Activated CD8-positive, alpha-beta T cell treated with anti-CD3 and anti-CD28 coated beads for 36 hours (primary cell): ENCODE data around the gene ALKBH7. TPM values are rescaled to one million over a fixed set of nuclear protein-coding genes. Genes with fewer than 3 reads are reported as not detected.

ENCODE experiments used
- ATAC-seq: fragments of 200-7000 bp; cut with Tn5 transposase; one replicate; pipeline ENCODE4 v1.10.0; 2021; ENCODE audit warnings: mild to moderate bottlenecking, moderate library complexity
- CTCF ChIA-PET: fragments of 350-600 bp; sonication (Branson Sonifier 250); formaldehyde crosslinking; loops from one replicate; lab custom pipeline; 2021; ENCODE audit warnings: antibody characterized with exemption; lab: Charles Lee
- POLR2A ChIA-PET: fragments of 350-600 bp; sonication (Branson Sonifier 250); formaldehyde crosslinking; loops from one replicate; lab custom pipeline; 2021; ENCODE audit warnings: antibody characterized with exemption; lab: Charles Lee
- DNase-seq: peaks from one replicate; pipeline ENCODE4 v3.0.0-alpha.2; 2020
- H3K27ac Mint-ChIP-seq: one replicate; pipeline ENCODE4 v1.8.0; 2021; ENCODE audit warnings: mild to moderate bottlenecking, mixed read lengths
- H3K27me3 Mint-ChIP-seq: one replicate; pipeline ENCODE4 v1.8.0; 2021; ENCODE audit warnings: mixed read lengths
- H3K36me3 Mint-ChIP-seq: one replicate; pipeline ENCODE4 v1.8.0; 2021; ENCODE audit warnings: low read depth, mixed read lengths
- H3K4me1 Mint-ChIP-seq: one replicate; pipeline ENCODE4 v1.8.0; 2021; ENCODE audit warnings: low read depth, mixed read lengths
- H3K4me3 Mint-ChIP-seq: one replicate; pipeline ENCODE4 v1.8.0; 2021; ENCODE audit warnings: mild to moderate bottlenecking, moderate library complexity, mixed read lengths
- H3K9me3 Mint-ChIP-seq: one replicate; pipeline ENCODE4 v1.8.0; 2021; ENCODE audit warnings: mixed read lengths
- intact Hi-C: fragments of 100-400 bp; cut with micrococcal nuclease; formaldehyde crosslinking; loops from one replicate; pipeline ENCODE4 v1.10.0; 2022
- total RNA-seq, 2 experiments: library from RNA; stranded (reverse); gene quantifications; one replicate each; pipeline ENCODE4 v1.2.3, GENCODE V29; 2021
- TF ChIP-seq, protein P1 (sequence below): fragments of 200-600 bp; IDR thresholded peaks from one replicate; pipeline ENCODE4 v1.8.0; 2022; ENCODE audit warnings: antibody characterized with exemption, mild to moderate bottlenecking

Gene ALKBH7
- total RNA-seq, 2 experiments from 2014 or later: 34.9 to 40.1 TPM

DNA sequence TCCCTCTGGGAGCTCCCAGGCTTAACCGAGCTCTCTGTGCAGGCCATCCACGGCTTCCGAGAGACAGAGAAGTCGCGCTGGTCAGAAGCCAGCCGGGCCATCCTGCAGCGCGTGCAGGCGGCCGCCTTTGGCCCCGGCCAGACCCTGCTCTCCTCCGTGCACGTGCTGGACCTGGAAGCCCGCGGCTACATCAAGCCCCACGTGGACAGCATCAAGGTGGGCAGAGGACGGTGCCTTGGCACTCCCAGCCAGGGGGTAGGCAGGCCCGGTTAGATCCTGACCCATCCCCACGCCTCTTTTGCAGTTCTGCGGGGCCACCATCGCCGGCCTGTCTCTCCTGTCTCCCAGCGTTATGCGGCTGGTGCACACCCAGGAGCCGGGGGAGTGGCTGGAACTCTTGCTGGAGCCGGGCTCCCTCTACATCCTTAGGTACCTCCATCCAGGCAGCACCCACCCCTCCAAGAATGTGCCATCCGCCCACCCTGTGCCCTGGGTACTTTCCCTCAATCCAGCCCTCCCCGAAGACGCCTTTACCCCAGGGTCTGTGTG is 1.6 kb downstream of the ALKBH7 start:
- TF ChIP-seq, protein P1, sequence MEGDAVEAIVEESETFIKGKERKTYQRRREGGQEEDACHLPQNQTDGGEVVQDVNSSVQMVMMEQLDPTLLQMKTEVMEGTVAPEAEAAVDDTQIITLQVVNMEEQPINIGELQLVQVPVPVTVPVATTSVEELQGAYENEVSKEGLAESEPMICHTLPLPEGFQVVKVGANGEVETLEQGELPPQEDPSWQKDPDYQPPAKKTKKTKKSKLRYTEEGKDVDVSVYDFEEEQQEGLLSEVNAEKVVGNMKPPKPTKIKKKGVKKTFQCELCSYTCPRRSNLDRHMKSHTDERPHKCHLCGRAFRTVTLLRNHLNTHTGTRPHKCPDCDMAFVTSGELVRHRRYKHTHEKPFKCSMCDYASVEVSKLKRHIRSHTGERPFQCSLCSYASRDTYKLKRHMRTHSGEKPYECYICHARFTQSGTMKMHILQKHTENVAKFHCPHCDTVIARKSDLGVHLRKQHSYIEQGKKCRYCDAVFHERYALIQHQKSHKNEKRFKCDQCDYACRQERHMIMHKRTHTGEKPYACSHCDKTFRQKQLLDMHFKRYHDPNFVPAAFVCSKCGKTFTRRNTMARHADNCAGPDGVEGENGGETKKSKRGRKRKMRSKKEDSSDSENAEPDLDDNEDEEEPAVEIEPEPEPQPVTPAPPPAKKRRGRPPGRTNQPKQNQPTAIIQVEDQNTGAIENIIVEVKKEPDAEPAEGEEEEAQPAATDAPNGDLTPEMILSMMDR: no peak
- POLR2A ChIA-PET: interaction anchor here (3.8 kb wide), 1 partner anchor 12 kb away, joined by 20 read pairs; the partner anchor contains the start of gene CLPP
- H3K4me3 Mint-ChIP-seq: no peak overlapping the region
- peaks cover 5% of the 10 kb centered on the region for H3K36me3 Mint-ChIP-seq
- ATAC-seq (no peak), DNase-seq (no peak)
- intact Hi-C loops: no loop called here
- no peaks in the 10 kb centered on the region for H3K9me3 Mint-ChIP-seq
- CTCF ChIA-PET: interaction anchor here (0.6 kb wide), 1 partner anchor 1059 kb away, joined by 3 read pairs; no protein-coding TSS in a partner anchor
- peaks cover 12% of the 10 kb centered on the region for H3K4me1 Mint-ChIP-seq
- H3K27me3 Mint-ChIP-seq: no peaks in the 10 kb centered on the region
- no peak overlapping the region for H3K27ac Mint-ChIP-seq

- Mint-ChIP-seq H3K4me3 (no peak overlapping the region), H3K9me3 (no peaks in the 10 kb centered on the region), H3K36me3 (peaks cover 9% of the 10 kb centered on the region), H3K27ac (no peak overlapping the region), H3K4me1 (peaks cover 10% of the 10 kb centered on the region), H3K27me3 (no peaks in the 10 kb centered on the region)
- TF ChIP-seq, protein P1: no peak
- CTCF ChIA-PET: interaction anchor here (0.9 kb wide), 1 partner anchor 18 kb away, joined by 3 read pairs; no protein-coding TSS in a partner anchor
- DNase-seq: no peak
- POLR2A ChIA-PET: no interaction called here
- intact Hi-C loops: no loop called here
- no peak for ATAC-seq
Measured at GRCh38 chr19:6374711-6375410, 2.3 kb downstream of the ALKBH7 start.

- peaks cover 10% of the 10 kb centered on the region for H3K4me1 Mint-ChIP-seq
- H3K4me3 Mint-ChIP-seq: no peak within 1 kb of the TSS
- CTCF ChIA-PET: interaction anchor here (0.9 kb wide), 1 partner anchor 18 kb away, joined by 3 read pairs; no protein-coding TSS in a partner anchor
Measured at GRCh38 chr19:6375411-6376010, 2.9 kb downstream of the ALKBH7 start, which contains the start of gene PSPN. PSPN (minus strand) TSS chr19:6375933; CDS start chr19:6375849, 84 bp downstream.

DNA sequence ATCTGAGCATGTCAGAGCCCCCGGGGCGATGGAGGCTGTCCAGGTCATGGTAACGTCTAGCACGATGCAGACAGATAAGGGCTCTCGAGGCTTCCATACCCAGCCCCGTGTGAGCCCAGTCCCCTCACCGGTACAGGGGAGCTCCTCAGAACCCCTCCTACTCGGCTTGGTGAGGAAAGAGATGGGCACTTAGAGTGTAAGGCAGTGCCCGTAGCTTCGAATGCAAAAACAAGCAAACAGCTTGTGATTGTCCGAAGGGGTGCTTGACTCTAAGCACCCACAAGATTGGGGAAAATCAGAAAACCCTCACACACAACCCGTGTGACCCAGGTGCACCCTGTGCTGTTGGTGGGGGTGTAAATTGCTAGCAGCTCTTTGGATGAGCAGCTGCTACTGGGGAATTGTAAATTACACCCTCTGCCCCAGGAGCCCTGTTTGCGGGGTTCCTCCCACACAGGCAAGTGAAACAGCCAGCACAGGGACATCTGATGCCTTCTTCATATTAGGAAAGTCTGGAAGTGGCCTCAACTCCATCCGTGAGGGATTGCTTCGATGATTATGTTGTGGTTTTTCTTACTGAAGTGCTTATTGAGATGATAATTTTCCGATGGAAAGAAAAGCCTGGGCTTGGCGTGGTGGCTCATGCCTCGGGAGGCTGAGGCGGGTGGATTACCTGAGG is 4.1 kb downstream of the ALKBH7 start:
- peaks cover 10% of the 10 kb centered on the region for H3K4me1 Mint-ChIP-seq
- POLR2A ChIA-PET: interaction anchor here (0.9 to 1.1 kb wide), 2 partner anchors 11 to 46 kb away, joined by 3 read pairs; no protein-coding TSS in a partner anchor
- intact Hi-C loops: no loop called here
- DNase-seq (no peak), ATAC-seq (no peak)
- H3K9me3 Mint-ChIP-seq: no peaks in the 10 kb centered on the region
- no peak overlapping the region for H3K4me3 Mint-ChIP-seq
- CTCF ChIA-PET: no interaction called here
- no peaks in the 10 kb centered on the region for H3K27me3 Mint-ChIP-seq
- peaks cover 24% of the 10 kb centered on the region for H3K36me3 Mint-ChIP-seq
- no peak overlapping the region for H3K27ac Mint-ChIP-seq
- TF ChIP-seq, protein P1: no peak

More at GRCh38 chr19:6375411-6376010, 2.9 kb downstream of the ALKBH7 start, which contains the start of gene PSPN:
- H3K9me3 Mint-ChIP-seq: no peaks in the 10 kb centered on the region
- POLR2A ChIA-PET: interaction anchor here (1.1 kb wide), 1 partner anchor 48 kb away, joined by 3 read pairs; no protein-coding TSS in a partner anchor
- H3K36me3 Mint-ChIP-seq: peaks cover 15% of the 10 kb centered on the region
- H3K27ac Mint-ChIP-seq: no peak within 1 kb of the TSS
- H3K27me3 Mint-ChIP-seq: no peaks in the 10 kb centered on the region
- ATAC-seq: no peak
- TF ChIP-seq, protein P1: no peak
- intact Hi-C loops: no loop called here
- no peak for DNase-seq
